ENCODE data around the gene PPP1R11. TPM values are rescaled to one million over a fixed set of nuclear protein-coding genes. Genes with fewer than 3 reads are reported as not detected.

The PPP1R11 gene
- total RNA-seq, 1 experiment from 2014 or later: 23.8 TPM

DNA sequence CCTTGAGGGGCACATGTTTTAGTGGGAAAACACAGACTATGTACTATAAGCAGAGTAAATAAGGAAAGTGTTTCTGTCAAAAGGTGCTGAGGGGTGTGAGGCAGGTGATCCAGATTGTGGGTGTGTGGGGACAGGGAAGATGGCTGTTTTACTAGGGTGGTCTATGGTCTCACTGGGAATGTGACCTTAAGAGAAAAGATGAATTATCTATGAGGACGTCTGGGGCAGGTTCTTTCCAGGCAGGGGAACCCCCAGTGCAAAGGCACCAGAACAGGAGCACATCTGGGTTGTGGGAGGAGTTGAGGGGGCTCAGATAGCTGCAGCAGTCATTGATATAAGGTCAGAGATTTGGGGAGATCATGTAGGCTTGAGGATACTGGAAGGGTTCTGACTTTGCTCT, 24.1 kb upstream of the PPP1R11 start:
- H3K79me1 ChIP-seq (ENCODE audit: insufficient read depth, low read depth, low read length, poor library complexity, severe bottlenecking): no peaks in the 10 kb centered on the region
- H3K4me3 Mint-ChIP-seq: no peak overlapping the region
- no peak overlapping the region for H3K4ac ChIP-seq (ENCODE audit: low read depth, low read length)
- DNase-seq: no peak
- WGBS (ENCODE audit: extremely low coverage, insufficient read length, low lambda C conversion rate): no CpG with 5 or more reads among the region's 1 CpG
- H3K36me3 Mint-ChIP-seq (ENCODE audit: insufficient read depth in 1 of 3, low read depth in 3 of 3): no peaks in the 10 kb centered on the region
- H3T11ph ChIP-seq (ENCODE audit: low read length): no peak overlapping the region
- no peaks in the 10 kb centered on the region for H3K27me3 ChIP-seq (ENCODE audit: insufficient read depth, low read length)
- no peak overlapping the region for H3K14ac ChIP-seq (ENCODE audit: insufficient read depth, low read length)
- no peak overlapping the region for H2AFZ ChIP-seq (ENCODE audit: low read length)
- H2BK5ac ChIP-seq (ENCODE audit: insufficient read length, low read length): no peak overlapping the region
- H4K20me1 ChIP-seq (ENCODE audit: control insufficient read depth, insufficient read depth, insufficient read length): no peaks in the 10 kb centered on the region
- no peak overlapping the region for H4K8ac ChIP-seq (replicated peaks; ENCODE audit: insufficient read length, low read depth, low read length)
- H3K18ac ChIP-seq (ENCODE audit: insufficient read length, low read depth, low read length): no peak overlapping the region
- H2BK12ac ChIP-seq (ENCODE audit: insufficient read length, low read depth, low read length): no peak overlapping the region
- no peaks in the 10 kb centered on the region for H3K23me2 ChIP-seq (ENCODE audit: insufficient read length, low read depth, low read length, poor library complexity, severe bottlenecking)
- no peak overlapping the region for H3K56ac ChIP-seq (ENCODE audit: insufficient read length, low read depth, low read length)
- H3K79me2 ChIP-seq (ENCODE audit: insufficient read depth, low read length): no peaks in the 10 kb centered on the region
- no peak overlapping the region for H2BK15ac ChIP-seq (ENCODE audit: low read depth, low read length)
- H3K4me1 Mint-ChIP-seq: no peaks in the 10 kb centered on the region
- no peak overlapping the region for H4K91ac ChIP-seq (ENCODE audit: insufficient read length, low read depth, low read length)
- no peak overlapping the region for H3K4me2 ChIP-seq (ENCODE audit: insufficient read depth, insufficient read length, low read length)
- H3K9me3 Mint-ChIP-seq: no peaks in the 10 kb centered on the region
- no peak overlapping the region for H2AK5ac ChIP-seq (ENCODE audit: insufficient read length, low read length)
- no peak overlapping the region for H2BK120ac ChIP-seq (ENCODE audit: low read depth, low read length, poor library complexity, severe bottlenecking)
- H2BK20ac ChIP-seq (ENCODE audit: low read depth, low read length, poor library complexity, severe bottlenecking): no peak overlapping the region
- no peaks in the 10 kb centered on the region for H3K4me1 ChIP-seq (ENCODE audit: insufficient read depth, low read length)
- H3K23ac ChIP-seq (ENCODE audit: insufficient read length, low read depth, low read length): no peak overlapping the region
- no peak overlapping the region for H4K5ac ChIP-seq (ENCODE audit: insufficient read length, low read depth, low read length)
- H3K27ac ChIP-seq (ENCODE audit: insufficient read length, low read depth, low read length): no peak overlapping the region
- H3K27ac Mint-ChIP-seq: no peak overlapping the region
- H3K9ac ChIP-seq (ENCODE audit: extremely low read depth, insufficient read length, low read length): no peak overlapping the region
- TF ChIP-seq CTCF (conservative IDR thresholded peaks at IDR 0.05): no peak
- peaks cover 2% of the 10 kb centered on the region; the same call in 1 of the 2 replicates for H3K27me3 Mint-ChIP-seq (ENCODE audit: low read depth)
- no peaks in the 10 kb centered on the region for H3K9me3 ChIP-seq (ENCODE audit: control insufficient read depth, low read depth, low read length)
